ENCODE data around the gene ATP2C2.

Gene ATP2C2

GRCh38 chr16:84461413-84462295, 93.3 kb downstream of the ATP2C2 start:
- FAIRE-seq (no peak), DNase-seq (ENCODE audit: insufficient read length) (no peak)
- TF ChIP-seq TAF1 (IDR thresholded peaks at IDR 0.05; ENCODE audit: borderline replicate concordance, low read depth, low read length) (no peak), POLR2A (IDR thresholded peaks at IDR 0.05; ENCODE audit: low read depth, low read length) (no peak), POLR2AphosphoS5 (IDR thresholded peaks at IDR 0.05; ENCODE audit: low read depth, low read length) (no peak)

GRCh38 chr16:84462296-84463210, 94.2 kb downstream of the ATP2C2 start:
- DNase-seq (ENCODE audit: insufficient read length): no peak
- no peak for TF ChIP-seq TAF1 (IDR thresholded peaks at IDR 0.05; ENCODE audit: borderline replicate concordance, low read depth, low read length)
- no peak for TF ChIP-seq POLR2AphosphoS5 (IDR thresholded peaks at IDR 0.05; ENCODE audit: low read depth, low read length)
- no peak for TF ChIP-seq POLR2A (IDR thresholded peaks at IDR 0.05; ENCODE audit: low read depth, low read length)
- FAIRE-seq: no peak

GRCh38 chr16:84463221-84463620, 94.9 kb downstream of the ATP2C2 start:
- DNase-seq (ENCODE audit: insufficient read length) (no peak), FAIRE-seq (no peak)
- TF ChIP-seq POLR2AphosphoS5 (IDR thresholded peaks at IDR 0.05; ENCODE audit: low read depth, low read length): no peak
- no peak for TF ChIP-seq TAF1 (IDR thresholded peaks at IDR 0.05; ENCODE audit: borderline replicate concordance, low read depth, low read length)
- TF ChIP-seq POLR2A (IDR thresholded peaks at IDR 0.05; ENCODE audit: low read depth, low read length): no peak

GRCh38 chr16:84464116-84464515, 95.8 kb downstream of the ATP2C2 start:
- DNase-seq (ENCODE audit: insufficient read length): no peak
- FAIRE-seq: no peak
- no peak for TF ChIP-seq POLR2AphosphoS5 (IDR thresholded peaks at IDR 0.05; ENCODE audit: low read depth, low read length)
- TF ChIP-seq TAF1 (IDR thresholded peaks at IDR 0.05; ENCODE audit: borderline replicate concordance, low read depth, low read length): no peak
- no peak for TF ChIP-seq POLR2A (IDR thresholded peaks at IDR 0.05; ENCODE audit: low read depth, low read length)

- no peak for TF ChIP-seq POLR2A (IDR thresholded peaks at IDR 0.05; ENCODE audit: low read depth, low read length)
- no peak for TF ChIP-seq TAF1 (IDR thresholded peaks at IDR 0.05; ENCODE audit: borderline replicate concordance, low read depth, low read length)
- no peak for TF ChIP-seq POLR2AphosphoS5 (IDR thresholded peaks at IDR 0.05; ENCODE audit: low read depth, low read length)
- FAIRE-seq (no peak), DNase-seq (ENCODE audit: insufficient read length) (no peak)
These were observed 96.8 kb downstream of the ATP2C2 start for GRCh38 chr16:84465154-84465553.

GRCh38 chr16:84466692-84467091, 98.4 kb downstream of the ATP2C2 start:
- DNase-seq (ENCODE audit: insufficient read length): no peak
- TF ChIP-seq POLR2A (IDR thresholded peaks at IDR 0.05; ENCODE audit: low read depth, low read length) (no peak), POLR2AphosphoS5 (IDR thresholded peaks at IDR 0.05; ENCODE audit: low read depth, low read length) (no peak), TAF1 (IDR thresholded peaks at IDR 0.05; ENCODE audit: borderline replicate concordance, low read depth, low read length) (no peak)
- no peak for FAIRE-seq

- DNase-seq (ENCODE audit: insufficient read length): no peak
- TF ChIP-seq POLR2A (IDR thresholded peaks at IDR 0.05; ENCODE audit: low read depth, low read length) (no peak), TAF1 (IDR thresholded peaks at IDR 0.05; ENCODE audit: borderline replicate concordance, low read depth, low read length) (no peak), POLR2AphosphoS5 (IDR thresholded peaks at IDR 0.05; ENCODE audit: low read depth, low read length) (no peak)
- no peak for FAIRE-seq
These were observed 98.9 kb downstream of the ATP2C2 start for GRCh38 chr16:84467256-84467655.

GRCh38 chr16:84467709-84468108, 99.4 kb downstream of the ATP2C2 start:
- no peak for TF ChIP-seq TAF1 (IDR thresholded peaks at IDR 0.05; ENCODE audit: borderline replicate concordance, low read depth, low read length)
- no peak for DNase-seq (ENCODE audit: insufficient read length)
- no peak for FAIRE-seq

GRCh38 chr16:84471316-84471715, 103.0 kb downstream of the ATP2C2 start:
- no peak for DNase-seq (ENCODE audit: insufficient read length)
- no peak for FAIRE-seq
- no peak for TF ChIP-seq TAF1 (IDR thresholded peaks at IDR 0.05; ENCODE audit: borderline replicate concordance, low read depth, low read length)
- TF ChIP-seq POLR2AphosphoS5 (IDR thresholded peaks at IDR 0.05; ENCODE audit: low read depth, low read length): no peak
- no peak for TF ChIP-seq POLR2A (IDR thresholded peaks at IDR 0.05; ENCODE audit: low read depth, low read length)

- FAIRE-seq: no peak
- DNase-seq (ENCODE audit: insufficient read length): no peak
- TF ChIP-seq TAF1 (IDR thresholded peaks at IDR 0.05; ENCODE audit: borderline replicate concordance, low read depth, low read length) (no peak), POLR2A (IDR thresholded peaks at IDR 0.05; ENCODE audit: low read depth, low read length) (no peak), POLR2AphosphoS5 (IDR thresholded peaks at IDR 0.05; ENCODE audit: low read depth, low read length) (no peak)
These were observed 103.6 kb downstream of the ATP2C2 start for GRCh38 chr16:84471966-84472365.

GRCh38 chr16:84475643-84476240, 107.4 kb downstream of the ATP2C2 start:
- FAIRE-seq (no peak), DNase-seq (ENCODE audit: insufficient read length) (no peak)
- TF ChIP-seq POLR2A (IDR thresholded peaks at IDR 0.05; ENCODE audit: low read depth, low read length) (no peak), POLR2AphosphoS5 (IDR thresholded peaks at IDR 0.05; ENCODE audit: low read depth, low read length) (no peak), TAF1 (IDR thresholded peaks at IDR 0.05; ENCODE audit: borderline replicate concordance, low read depth, low read length) (no peak)

Data from GM12892 (cell line).